Measurements from ENCODE around the gene ZBTB22.

The ZBTB22 gene

DNA sequence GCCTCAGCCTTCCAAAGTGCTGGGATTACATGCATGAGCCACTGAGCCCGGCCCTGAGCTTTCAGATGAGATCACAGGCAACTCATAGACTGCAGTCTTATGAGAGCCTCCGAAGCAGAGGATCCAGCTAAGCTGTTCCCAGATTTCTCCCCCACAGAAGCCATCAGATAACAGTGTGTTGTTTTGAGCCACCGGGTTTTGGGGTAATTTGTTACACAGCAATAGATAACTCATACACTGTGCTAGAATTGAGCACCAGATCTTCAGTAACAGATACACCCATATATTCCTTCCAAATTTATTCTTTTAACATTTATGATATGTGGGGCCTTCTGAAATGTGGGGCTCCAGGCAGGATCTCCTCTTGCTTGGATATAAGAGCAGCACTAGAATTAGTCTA lies 19.0 kb upstream of the ZBTB22 start:
- no peak for DNase-seq (ENCODE audit: extremely low read depth, low read depth)
- TF ChIP-seq, protein P1, sequence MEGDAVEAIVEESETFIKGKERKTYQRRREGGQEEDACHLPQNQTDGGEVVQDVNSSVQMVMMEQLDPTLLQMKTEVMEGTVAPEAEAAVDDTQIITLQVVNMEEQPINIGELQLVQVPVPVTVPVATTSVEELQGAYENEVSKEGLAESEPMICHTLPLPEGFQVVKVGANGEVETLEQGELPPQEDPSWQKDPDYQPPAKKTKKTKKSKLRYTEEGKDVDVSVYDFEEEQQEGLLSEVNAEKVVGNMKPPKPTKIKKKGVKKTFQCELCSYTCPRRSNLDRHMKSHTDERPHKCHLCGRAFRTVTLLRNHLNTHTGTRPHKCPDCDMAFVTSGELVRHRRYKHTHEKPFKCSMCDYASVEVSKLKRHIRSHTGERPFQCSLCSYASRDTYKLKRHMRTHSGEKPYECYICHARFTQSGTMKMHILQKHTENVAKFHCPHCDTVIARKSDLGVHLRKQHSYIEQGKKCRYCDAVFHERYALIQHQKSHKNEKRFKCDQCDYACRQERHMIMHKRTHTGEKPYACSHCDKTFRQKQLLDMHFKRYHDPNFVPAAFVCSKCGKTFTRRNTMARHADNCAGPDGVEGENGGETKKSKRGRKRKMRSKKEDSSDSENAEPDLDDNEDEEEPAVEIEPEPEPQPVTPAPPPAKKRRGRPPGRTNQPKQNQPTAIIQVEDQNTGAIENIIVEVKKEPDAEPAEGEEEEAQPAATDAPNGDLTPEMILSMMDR (IDR thresholded peaks at IDR 0.05; ENCODE audit: low read depth, low read length, missing control alignments) = no peak
- H3K4me3 ChIP-seq (replicated peaks; ENCODE audit: low read depth, low read length) = no peak overlapping the region

DNA sequence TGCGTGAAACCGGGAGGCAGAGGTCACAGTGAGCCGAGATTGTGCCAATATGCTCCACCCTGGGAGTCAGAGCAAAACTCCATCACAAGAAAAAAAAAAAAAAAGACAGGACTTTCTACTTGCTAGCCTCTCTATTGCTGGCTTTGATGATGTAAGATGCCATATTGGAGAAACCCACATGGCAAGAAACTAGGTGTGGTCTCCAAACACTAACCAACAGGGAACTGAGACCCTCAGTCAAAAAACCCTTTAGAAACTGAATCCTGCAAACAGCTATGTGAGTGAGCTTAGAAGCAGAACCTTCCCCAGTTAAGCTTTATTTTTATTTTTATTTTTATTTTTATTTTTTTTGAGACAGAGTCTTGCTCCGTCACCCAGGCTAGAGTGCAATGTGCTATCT lies 18.4 kb upstream of the ZBTB22 start:
- no peak overlapping the region for H3K4me3 ChIP-seq (replicated peaks; ENCODE audit: low read depth, low read length)
- TF ChIP-seq, protein P1 (IDR thresholded peaks at IDR 0.05; ENCODE audit: low read depth, low read length, missing control alignments) = no peak

DNA sequence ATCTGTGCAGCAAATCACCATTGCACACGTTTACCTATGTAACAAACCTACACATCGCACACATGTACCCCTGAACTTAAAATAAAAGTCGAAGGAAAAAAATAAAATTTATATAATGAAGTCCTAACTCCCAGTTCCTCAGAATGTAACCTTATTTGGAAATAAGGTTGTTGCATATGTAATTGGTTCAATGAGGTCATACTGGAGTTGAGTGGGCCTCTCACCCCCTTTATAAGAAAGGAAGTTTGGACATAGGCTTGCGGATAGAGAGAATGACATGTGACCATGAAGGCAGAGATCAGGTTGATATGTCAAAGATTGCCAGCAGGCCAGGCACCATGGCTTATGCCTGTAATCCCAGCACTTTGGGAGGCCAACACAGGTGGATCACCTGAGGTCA lies 16.1 kb upstream of the ZBTB22 start:
- DNase-seq (ENCODE audit: extremely low read depth, low read depth) = no peak
- H3K4me3 ChIP-seq (replicated peaks; ENCODE audit: low read depth, low read length) = no peak overlapping the region
- TF ChIP-seq, protein P1 (IDR thresholded peaks at IDR 0.05; ENCODE audit: low read depth, low read length, missing control alignments) = no peak

More for the DNA sequence above, 18.4 kb upstream of the ZBTB22 start:
- no peak for DNase-seq (ENCODE audit: extremely low read depth, low read depth)

DNA sequence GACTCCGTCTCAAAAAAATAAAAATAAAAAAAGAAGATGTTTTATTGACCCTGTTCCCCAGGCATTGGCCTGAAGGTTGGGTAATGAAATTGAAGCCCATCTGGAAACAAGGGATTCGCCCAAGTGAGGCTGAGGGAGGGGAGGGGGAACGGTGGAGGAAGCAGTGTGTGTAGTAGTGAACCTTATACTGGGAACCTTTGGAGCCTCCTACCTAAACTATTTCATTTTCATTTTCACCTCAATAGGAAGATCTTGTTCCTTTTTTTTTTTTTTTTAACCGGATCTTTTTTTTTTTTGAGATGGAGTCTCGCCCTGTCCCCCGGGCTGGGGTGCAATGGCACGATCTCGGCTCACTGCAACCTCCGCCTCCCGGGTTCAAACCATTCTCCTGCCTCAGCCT lies 13.2 kb upstream of the ZBTB22 start:
- TF ChIP-seq, protein P1 (IDR thresholded peaks at IDR 0.05; ENCODE audit: low read depth, low read length, missing control alignments) = no peak
- DNase-seq (ENCODE audit: extremely low read depth, low read depth) = no peak
- H3K4me3 ChIP-seq (replicated peaks; ENCODE audit: low read depth, low read length) = no peak overlapping the region

DNA sequence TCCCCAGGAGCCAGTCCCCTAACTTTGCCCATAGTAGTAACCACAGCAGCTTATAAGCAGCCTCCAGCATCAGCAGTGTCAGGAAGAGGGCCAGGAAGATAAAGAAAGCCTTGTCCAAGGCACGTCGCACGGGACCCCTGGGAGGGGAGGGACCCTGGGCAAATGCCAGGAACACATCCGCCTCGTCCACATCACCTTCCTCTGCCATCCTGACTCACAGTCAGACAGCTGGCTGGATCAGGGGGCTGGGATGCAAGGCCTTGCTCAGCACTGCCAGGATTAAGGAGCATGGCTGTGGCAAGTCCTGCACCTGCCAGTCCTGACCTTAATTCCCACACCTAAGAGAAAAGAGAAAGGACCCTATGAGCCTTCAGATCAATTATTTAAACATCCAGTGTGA lies 11.5 kb upstream of the ZBTB22 start:
- TF ChIP-seq, protein P1 (IDR thresholded peaks at IDR 0.05; ENCODE audit: low read depth, low read length, missing control alignments) = no peak
- H3K4me3 ChIP-seq (replicated peaks; ENCODE audit: low read depth, low read length) = no peak overlapping the region
- no peak for DNase-seq (ENCODE audit: extremely low read depth, low read depth)

DNA sequence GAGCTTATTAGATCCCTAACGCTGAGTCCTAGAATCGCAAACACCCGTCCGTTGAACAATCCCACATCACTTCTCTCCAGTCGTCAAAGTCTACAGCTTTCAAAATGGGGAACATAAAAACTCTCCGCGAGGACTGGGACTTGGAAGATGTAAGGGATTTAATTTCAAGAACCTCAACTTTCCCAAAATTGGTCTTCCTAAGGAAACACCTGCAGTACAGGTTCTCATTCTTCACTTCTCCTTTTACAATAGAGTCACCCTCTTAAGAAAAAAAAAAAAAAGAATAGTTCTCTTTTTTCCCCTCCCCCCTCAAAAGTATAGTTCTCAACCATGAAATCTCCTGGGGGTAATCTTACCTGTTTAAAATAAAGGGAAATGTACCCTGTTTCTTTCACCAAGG lies 6.6 kb upstream of the ZBTB22 start:
- H3K4me3 ChIP-seq (replicated peaks; ENCODE audit: low read depth, low read length) = peak overlapping the region; percentile 85
- no peak for DNase-seq (ENCODE audit: extremely low read depth, low read depth)
- TF ChIP-seq, protein P1 (IDR thresholded peaks at IDR 0.05; ENCODE audit: low read depth, low read length, missing control alignments) = no peak

DNA sequence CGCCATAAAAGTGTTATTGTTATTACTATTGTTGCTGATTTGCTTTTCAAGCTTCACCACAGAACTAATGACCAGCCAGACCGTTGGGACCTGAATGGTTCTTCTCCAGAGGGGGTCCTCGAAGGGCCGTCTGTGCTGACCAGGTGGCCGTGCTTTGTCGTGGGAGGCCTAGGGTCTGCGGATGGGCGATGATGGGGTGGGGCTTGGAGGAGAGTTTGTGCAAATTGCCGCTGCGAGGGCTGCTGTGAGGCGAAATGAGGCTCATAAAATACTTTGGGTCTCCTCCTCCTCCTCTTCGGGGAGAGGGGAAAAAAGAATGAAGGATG lies 6.0 kb upstream of the ZBTB22 start:
- H3K4me3 ChIP-seq (replicated peaks; ENCODE audit: low read depth, low read length) = peak overlapping the region; percentile 85
- TF ChIP-seq, protein P1 (IDR thresholded peaks at IDR 0.05; ENCODE audit: low read depth, low read length, missing control alignments) = no peak
- DNase-seq (ENCODE audit: extremely low read depth, low read depth) = no peak
